Fibroblast of the aortic adventitia (primary cell): ENCODE data around the gene COL9A2. TPM values are rescaled to one million over a fixed set of nuclear protein-coding genes. Genes with fewer than 3 reads are reported as not detected.

Source experiments
- DNase-seq: peaks from one replicate; pipeline ENCODE4 v3.0.0-alpha.2; 2010; ENCODE audit warnings: low read depth
- H3K4me3 ChIP-seq: 2 replicates; pipeline ENCODE4 v1.5.1; 2011; ENCODE audit warnings: low read depth, mild to moderate bottlenecking, control low read depth, low read length, moderate library complexity
- CTCF ChIP-seq: IDR thresholded peaks from 2 replicates; pipeline ENCODE4 v1.5.1; 2011; ENCODE audit warnings: mild to moderate bottlenecking, low read length, control low read depth, inconsistent platforms; ENCODE audit not compliant: insufficient read depth
- total RNA-seq: library from RNA; depleted of rRNA; stranded (reverse); fragments of >200 nt; gene quantifications from 2 replicates; pipeline ENCODE4 v1.2.3, GENCODE V29; 2012; ENCODE audit warnings: low replicate concordance

Gene COL9A2
- total RNA-seq, 1 donor = 1.8 TPM

GRCh38 chr1:40318970-40319621 lies 2.0 kb upstream of the COL9A2 start:
- TF ChIP-seq CTCF = no peak
- no peak for DNase-seq
- H3K4me3 ChIP-seq = no peak overlapping the region

- no peak for TF ChIP-seq CTCF
- no peak for DNase-seq
- H3K4me3 ChIP-seq = no peak overlapping the region
These were observed 1.4 kb upstream of the COL9A2 start for GRCh38 chr1:40318476-40318875.

GRCh38 chr1:40317394-40318074 lies 448 bp upstream of the COL9A2 start:
- H3K4me3 ChIP-seq = no peak overlapping the region
- DNase-seq = no peak
- no peak for TF ChIP-seq CTCF

- H3K4me3 ChIP-seq = peak overlapping the region; percentile 9
- TF ChIP-seq CTCF = no peak
- DNase-seq = no peak
These were observed 1.1 kb downstream of the COL9A2 start for GRCh38 chr1:40315795-40316594.

GRCh38 chr1:40315239-40315794 lies 1.8 kb downstream of the COL9A2 start:
- DNase-seq = peak; percentile 83

More at GRCh38 chr1:40315239-40315794, 1.8 kb downstream of the COL9A2 start:
- peak; percentile 96 for TF ChIP-seq CTCF
- peak overlapping the region; percentile 28 for H3K4me3 ChIP-seq
